Ramos (cell line): ENCODE measurements around the gene MEX3D.

ENCODE experiments used
- in situ Hi-C: fragments of 300-500 bp; cut with MboI; formaldehyde crosslinking; loops from one replicate; pipeline ENCODE4 v1.14.3; 2022; ENCODE audit warnings: low sequenced_read_pairs; ENCODE audit not compliant: unreplicated experiment

Gene MEX3D

GRCh38 chr19:1575323-1576241, 7.5 kb upstream of the MEX3D start:
- in situ Hi-C loops, result no loop called here

- in situ Hi-C loops, result no loop called here
These were observed 6.4 kb upstream of the MEX3D start for GRCh38 chr19:1574354-1575136.

- in situ Hi-C loops, result no loop called here
These were observed 4.7 kb upstream of the MEX3D start for GRCh38 chr19:1572795-1573194.

GRCh38 chr19:1571358-1571757, 3.2 kb upstream of the MEX3D start:
- in situ Hi-C loops, result no loop called here

- in situ Hi-C loops, result no loop called here
These were observed 2.7 kb upstream of the MEX3D start for GRCh38 chr19:1570836-1571235.

GRCh38 chr19:1569997-1570396, 1.9 kb upstream of the MEX3D start:
- in situ Hi-C loops, result no loop called here

GRCh38 chr19:1567848-1568227, 287 bp downstream of the MEX3D start:
- in situ Hi-C loops, result no loop called here

GRCh38 chr19:1567116-1567847, 843 bp downstream of the MEX3D start:
- in situ Hi-C loops, result no loop called here

- in situ Hi-C loops, result no loop called here
These were observed 1.6 kb downstream of the MEX3D start for GRCh38 chr19:1566392-1567115.

GRCh38 chr19:1563251-1563650, 4.9 kb downstream of the MEX3D start:
- in situ Hi-C loops, result no loop called here

- in situ Hi-C loops, result no loop called here
These were observed 6.8 kb downstream of the MEX3D start for GRCh38 chr19:1561236-1561842.

- in situ Hi-C loops, result no loop called here
These were observed 7.7 kb downstream of the MEX3D start for GRCh38 chr19:1560286-1560882.

GRCh38 chr19:1558552-1558951, 9.6 kb downstream of the MEX3D start:
- in situ Hi-C loops, result no loop called here

- in situ Hi-C loops, result no loop called here
These were observed 11.6 kb downstream of the MEX3D start for GRCh38 chr19:1556390-1557070.

- in situ Hi-C loops, result no loop called here
These were observed 12.4 kb downstream of the MEX3D start for GRCh38 chr19:1555487-1556389.

- in situ Hi-C loops, result no loop called here
These were observed 13.2 kb downstream of the MEX3D start for GRCh38 chr19:1554968-1555367.

GRCh38 chr19:1553415-1553814, 14.7 kb downstream of the MEX3D start:
- in situ Hi-C loops, result no loop called here
